AG04449 (cell line): ENCODE results near the gene GYS1.

Source experiments
- CTCF ChIA-PET: fragments of 350-600 bp; formaldehyde crosslinking; extraction: SDS; loops from one replicate; lab custom pipeline; 2021; ENCODE audit warnings: antibody characterized with exemption; lab: Yijun Ruan, JAX
- POLR2A ChIA-PET: fragments of 400-600, 350-600 bp; formaldehyde crosslinking; extraction: SDS; loops from one replicate; lab custom pipeline; 2020; ENCODE audit warnings: antibody characterized with exemption, inconsistent platforms; lab: Yijun Ruan, JAX
- DNase-seq: peaks from one replicate; pipeline ENCODE4 v3.0.0-alpha.2; 2010; ENCODE audit warnings: low read depth, low spot score
- H3K4me3 ChIP-seq: 2 replicates; pipeline ENCODE4 v1.5.1; 2011; ENCODE audit warnings: low read depth, mild to moderate bottlenecking, control low read depth, low read length
- TF ChIP-seq, protein P1 (sequence below): IDR thresholded peaks from one replicate; pipeline ENCODE4 v1.5.1; 2011; ENCODE audit warnings: mild to moderate bottlenecking, moderate library complexity, low read length, control low read depth, inconsistent platforms; ENCODE audit not compliant: insufficient read depth; ENCODE audit errors: missing control alignments

The GYS1 gene

DNA sequence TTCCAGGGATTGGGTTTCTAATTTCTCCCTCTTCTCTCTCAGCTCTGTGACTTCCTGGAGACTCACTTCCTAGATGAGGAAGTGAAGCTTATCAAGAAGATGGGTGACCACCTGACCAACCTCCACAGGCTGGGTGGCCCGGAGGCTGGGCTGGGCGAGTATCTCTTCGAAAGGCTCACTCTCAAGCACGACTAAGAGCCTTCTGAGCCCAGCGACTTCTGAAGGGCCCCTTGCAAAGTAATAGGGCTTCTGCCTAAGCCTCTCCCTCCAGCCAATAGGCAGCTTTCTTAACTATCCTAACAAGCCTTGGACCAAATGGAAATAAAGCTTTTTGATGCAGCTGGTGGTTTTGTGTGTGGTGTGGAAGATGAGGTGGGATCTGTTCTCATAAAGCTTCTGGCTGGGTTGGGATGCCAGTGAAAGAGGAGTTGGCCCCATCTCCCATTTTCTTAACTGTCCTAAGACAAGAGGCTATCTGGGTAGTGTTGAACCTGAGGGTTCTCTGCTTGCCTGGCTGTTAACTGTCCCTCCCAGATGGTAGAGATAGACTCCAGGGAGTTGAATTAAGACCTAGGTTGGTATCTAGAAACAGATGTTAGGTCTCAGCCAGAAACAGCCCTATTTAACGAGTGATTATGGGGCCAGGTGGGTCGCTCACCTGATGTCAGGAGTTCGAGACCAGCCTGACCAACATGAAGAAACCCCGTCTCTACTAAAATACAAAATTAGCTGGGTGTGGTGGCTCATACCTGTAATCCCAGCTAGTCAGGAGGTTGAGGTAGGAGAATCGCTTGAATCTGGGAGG is 26.4 kb downstream of the GYS1 start:
- CTCF ChIA-PET, result interaction anchor here (1.1 to 8.9 kb wide), 7 partner anchors 10 to 178 kb away, joined by 4 to 141 read pairs (median 8); no protein-coding TSS in a partner anchor
- POLR2A ChIA-PET, result interaction anchor here (0.8 to 7.5 kb wide), 18 partner anchors 10 to 333 kb away, joined by 3 to 119 read pairs (median 6); partner anchors contain the start of genes BAX, GYS1, HSD17B14 and NUCB1

DNA sequence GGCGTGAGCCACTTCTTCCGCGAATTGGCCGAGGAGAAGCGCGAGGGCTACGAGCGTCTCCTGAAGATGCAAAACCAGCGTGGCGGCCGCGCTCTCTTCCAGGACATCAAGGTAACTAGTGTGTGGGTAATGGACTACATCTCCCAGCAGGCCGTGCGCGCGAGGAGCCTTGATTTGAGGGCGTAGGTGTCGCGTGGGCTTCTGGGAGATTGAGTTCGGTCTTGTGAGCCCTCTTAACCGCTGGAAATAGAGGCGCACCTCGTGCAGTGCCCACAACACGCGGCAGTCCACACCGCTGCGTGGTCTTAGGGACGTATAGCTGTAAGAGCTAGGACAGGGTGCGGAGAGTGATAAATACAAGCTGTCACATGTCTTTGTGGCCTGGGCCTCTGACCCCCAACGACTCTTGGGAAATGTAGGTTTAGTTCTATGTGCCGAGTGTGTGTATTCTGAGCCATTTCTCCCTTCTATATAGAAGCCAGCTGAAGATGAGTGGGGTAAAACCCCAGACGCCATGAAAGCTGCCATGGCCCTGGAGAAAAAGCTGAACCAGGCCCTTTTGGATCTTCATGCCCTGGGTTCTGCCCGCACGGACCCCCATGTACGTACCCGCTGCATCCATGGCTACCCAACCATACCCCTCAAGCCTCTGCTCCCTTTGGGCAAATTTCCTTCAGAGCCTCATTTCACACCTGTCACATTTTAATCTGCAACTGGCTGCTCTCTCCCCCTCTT is 27.1 kb downstream of the GYS1 start:
- peak overlapping the region; percentile 99 for H3K4me3 ChIP-seq
- ChIA-PET POLR2A (interaction anchor here (0.6 to 7.5 kb wide), 16 partner anchors 10 to 332 kb away, joined by 3 to 119 read pairs (median 6); partner anchors contain the start of genes BAX, HSD17B14, NUCB1 and PPP1R15A), CTCF (interaction anchor here (1.1 to 8.9 kb wide), 6 partner anchors 11 to 177 kb away, joined by 4 to 141 read pairs (median 9); no protein-coding TSS in a partner anchor)
- TF ChIP-seq, protein P1, sequence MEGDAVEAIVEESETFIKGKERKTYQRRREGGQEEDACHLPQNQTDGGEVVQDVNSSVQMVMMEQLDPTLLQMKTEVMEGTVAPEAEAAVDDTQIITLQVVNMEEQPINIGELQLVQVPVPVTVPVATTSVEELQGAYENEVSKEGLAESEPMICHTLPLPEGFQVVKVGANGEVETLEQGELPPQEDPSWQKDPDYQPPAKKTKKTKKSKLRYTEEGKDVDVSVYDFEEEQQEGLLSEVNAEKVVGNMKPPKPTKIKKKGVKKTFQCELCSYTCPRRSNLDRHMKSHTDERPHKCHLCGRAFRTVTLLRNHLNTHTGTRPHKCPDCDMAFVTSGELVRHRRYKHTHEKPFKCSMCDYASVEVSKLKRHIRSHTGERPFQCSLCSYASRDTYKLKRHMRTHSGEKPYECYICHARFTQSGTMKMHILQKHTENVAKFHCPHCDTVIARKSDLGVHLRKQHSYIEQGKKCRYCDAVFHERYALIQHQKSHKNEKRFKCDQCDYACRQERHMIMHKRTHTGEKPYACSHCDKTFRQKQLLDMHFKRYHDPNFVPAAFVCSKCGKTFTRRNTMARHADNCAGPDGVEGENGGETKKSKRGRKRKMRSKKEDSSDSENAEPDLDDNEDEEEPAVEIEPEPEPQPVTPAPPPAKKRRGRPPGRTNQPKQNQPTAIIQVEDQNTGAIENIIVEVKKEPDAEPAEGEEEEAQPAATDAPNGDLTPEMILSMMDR, result no peak
- DNase-seq, result no peak

More for the DNA sequence above, 26.4 kb downstream of the GYS1 start:
- DNase-seq, result no peak
- TF ChIP-seq, protein P1, result no peak
- H3K4me3 ChIP-seq, result peak overlapping the region; percentile 99

DNA sequence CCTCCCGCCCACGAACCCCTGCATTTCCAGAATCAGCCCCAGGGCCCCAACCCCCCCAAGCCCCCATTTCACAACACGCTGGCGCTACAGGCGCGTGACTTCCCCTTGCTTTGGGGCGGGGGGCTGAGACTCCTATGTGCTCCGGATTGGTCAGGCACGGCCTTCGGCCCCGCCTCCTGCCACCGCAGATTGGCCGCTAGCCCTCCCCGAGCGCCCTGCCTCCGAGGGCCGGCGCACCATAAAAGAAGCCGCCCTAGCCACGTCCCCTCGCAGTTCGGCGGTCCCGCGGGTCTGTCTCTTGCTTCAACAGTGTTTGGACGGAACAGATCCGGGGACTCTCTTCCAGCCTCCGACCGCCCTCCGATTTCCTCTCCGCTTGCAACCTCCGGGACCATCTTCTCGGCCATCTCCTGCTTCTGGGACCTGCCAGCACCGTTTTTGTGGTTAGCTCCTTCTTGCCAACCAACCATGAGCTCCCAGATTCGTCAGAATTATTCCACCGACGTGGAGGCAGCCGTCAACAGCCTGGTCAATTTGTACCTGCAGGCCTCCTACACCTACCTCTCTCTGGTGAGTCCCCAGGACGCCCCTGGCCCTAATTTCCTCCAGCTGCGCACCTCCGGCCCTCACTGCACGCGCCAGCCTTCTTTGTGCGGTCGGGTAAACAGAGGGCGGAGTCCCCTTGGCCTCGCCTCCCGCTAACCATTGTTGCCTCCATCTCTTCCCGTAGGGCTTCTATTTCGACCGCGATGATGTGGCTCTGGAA is 27.9 kb downstream of the GYS1 start, which contains the start of gene FTL:
TSS of gene FTL (plus strand) at position 270 of the 766 bp plus-strand sequence. CDS start at position 469, 199 bp downstream.
- TF ChIP-seq, protein P1, result no peak
- H3K4me3 ChIP-seq, result peak within 1 kb of the TSS; percentile 99
- CTCF ChIA-PET, result interaction anchor here (1.7 to 3.1 kb wide), 3 partner anchors 12 to 170 kb away, joined by 6 to 17 read pairs (median 12); no protein-coding TSS in a partner anchor
- DNase-seq, result peak; percentile 64
- POLR2A ChIA-PET, result interaction anchor here (0.6 to 7.5 kb wide), 12 partner anchors 10 to 331 kb away, joined by 3 to 119 read pairs (median 6); partner anchors contain the start of genes BAX, HSD17B14, NUCB1 and PPP1R15A

DNA sequence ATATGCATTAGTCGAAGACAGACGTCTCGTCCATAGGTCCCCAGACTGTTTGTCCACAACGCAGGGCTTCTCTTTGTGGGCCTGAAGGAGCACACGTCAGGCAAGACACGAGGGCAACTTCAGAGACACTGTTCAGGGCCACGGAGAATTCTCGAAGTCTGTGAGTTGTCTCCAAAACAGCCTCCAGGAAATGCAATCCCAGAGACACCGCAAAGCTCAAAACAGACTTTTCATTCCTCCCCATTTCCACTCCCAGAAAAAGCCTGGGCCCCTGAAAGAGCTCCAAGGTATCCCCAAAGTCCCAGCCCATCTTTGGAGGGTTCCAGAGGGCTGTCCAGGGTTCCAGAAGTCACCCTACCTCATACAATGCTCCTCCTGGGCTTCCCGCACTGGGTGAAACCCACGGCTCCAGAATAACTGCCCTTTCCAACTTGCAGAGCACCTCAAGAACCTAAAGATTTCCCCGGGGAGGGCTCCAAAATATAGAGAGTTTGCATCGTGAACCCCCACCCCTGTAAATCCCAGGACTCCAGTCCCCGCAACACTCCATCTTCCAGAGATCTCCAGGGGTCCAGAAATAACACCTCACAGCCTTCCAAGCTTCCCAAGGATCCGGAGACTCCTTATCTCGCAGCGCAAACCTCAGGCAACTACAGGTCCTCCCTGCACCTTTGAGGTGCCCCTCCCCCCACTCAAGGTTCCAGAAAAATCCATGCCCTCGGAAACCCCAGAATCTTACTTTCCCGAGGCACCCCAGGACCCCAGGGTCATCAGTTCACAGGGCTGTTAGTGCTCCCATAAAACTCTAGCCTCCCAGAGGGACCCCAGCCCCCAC is 28.7 kb downstream of the GYS1 start:
- CTCF ChIA-PET, result interaction anchor here (0.6 to 3.0 kb wide), 8 partner anchors 9 to 187 kb away, joined by 3 to 12 read pairs (median 4); partner anchors contain the start of genes GYS1 and RUVBL2
- POLR2A ChIA-PET, result interaction anchor here (0.6 to 7.5 kb wide), 17 partner anchors 9 to 181 kb away, joined by 3 to 119 read pairs (median 4); partner anchors contain the start of genes BAX, GYS1, NUCB1 and PPP1R15A
- TF ChIP-seq, protein P1, result no peak
- H3K4me3 ChIP-seq, result peak overlapping the region; percentile 23
- no peak for DNase-seq
